Trophoblast cell (in vitro differentiated cells and primary cell): Measurements from ENCODE around the gene PRDM16.

Experiments
- DNase-seq, 2 donors: peaks; one replicate each; pipeline ENCODE4 v3.0.0-alpha.2; 2016
- H2AFZ ChIP-seq: 2 replicates; pipeline ENCODE4 v1.6.1; 2013; ENCODE audit warnings: low read length, moderate library complexity, mild to moderate bottlenecking; ENCODE audit not compliant: insufficient read depth, poor library complexity
- H2AK5ac ChIP-seq: 2 replicates; pipeline ENCODE4 v1.6.1; 2013; ENCODE audit warnings: mild to moderate bottlenecking, low read length
- H2BK120ac ChIP-seq: 2 replicates; pipeline ENCODE4 v1.6.1; 2013; ENCODE audit warnings: low read length, mild to moderate bottlenecking, moderate library complexity; ENCODE audit not compliant: insufficient read depth, poor library complexity
- H2BK12ac ChIP-seq: 2 replicates; pipeline ENCODE4 v1.6.1; 2013; ENCODE audit warnings: mild to moderate bottlenecking, low read length, moderate library complexity
- H2BK5ac ChIP-seq: 2 replicates; pipeline ENCODE4 v1.6.1; 2013; ENCODE audit warnings: low read length, low read depth, moderate library complexity, mild to moderate bottlenecking; ENCODE audit not compliant: poor library complexity
- H3K14ac ChIP-seq: 2 replicates; pipeline ENCODE4 v1.6.1; 2013; ENCODE audit warnings: mild to moderate bottlenecking, low read length
- H3K18ac ChIP-seq: 2 replicates; pipeline ENCODE4 v1.6.1; 2013; ENCODE audit warnings: mild to moderate bottlenecking, low read length
- H3K23ac ChIP-seq: 2 replicates; pipeline ENCODE4 v1.6.1; 2013; ENCODE audit warnings: low read length
- H3K27ac ChIP-seq: 2 replicates; pipeline ENCODE4 v1.5.1; 2013; ENCODE audit warnings: low read depth, mild to moderate bottlenecking, inconsistent platforms, low read length, moderate library complexity
- H3K27me3 ChIP-seq: 2 replicates; pipeline ENCODE4 v1.6.1; 2013; ENCODE audit warnings: inconsistent platforms, mild to moderate bottlenecking, low read length, moderate library complexity; ENCODE audit not compliant: insufficient read depth
- H3K36me3 ChIP-seq, 2 experiments: 1 replicate in 1 of 2; 2 replicates in 1 of 2; pipeline ENCODE4 v1.6.1; 2013; ENCODE audit warnings: low read length in 2 of 2, mild to moderate bottlenecking in 2 of 2, moderate library complexity in 1 of 2; ENCODE audit not compliant: insufficient read depth in 2 of 2, control insufficient read depth in 1 of 2
- H3K4ac ChIP-seq: 2 replicates; pipeline ENCODE4 v1.6.1; 2013; ENCODE audit warnings: low read depth, mild to moderate bottlenecking, low read length, moderate library complexity
- H3K4me1 ChIP-seq, 2 experiments: 1 replicate in 1 of 2; 2 replicates in 1 of 2; pipeline ENCODE4 v1.6.1; 2013; ENCODE audit warnings: low read length in 2 of 2, mild to moderate bottlenecking in 2 of 2, moderate library complexity in 1 of 2; ENCODE audit not compliant: insufficient read depth in 2 of 2, control insufficient read depth in 1 of 2
- H3K4me2 ChIP-seq: 2 replicates; pipeline ENCODE4 v1.6.1; 2013; ENCODE audit warnings: inconsistent platforms, mild to moderate bottlenecking, low read length, moderate library complexity
- H3K4me3 ChIP-seq: 2 replicates; pipeline ENCODE4 v1.5.1; 2013; ENCODE audit warnings: mild to moderate bottlenecking, low read depth, low read length, inconsistent platforms
- H3K79me1 ChIP-seq: one replicate; pipeline ENCODE4 v1.6.1; 2013; ENCODE audit warnings: low read length
- H3K79me2 ChIP-seq: 2 replicates; pipeline ENCODE4 v1.6.1; 2013; ENCODE audit warnings: low read length, mild to moderate bottlenecking; ENCODE audit not compliant: control insufficient read depth, insufficient read depth, poor library complexity
- H3K9ac ChIP-seq: 2 replicates; pipeline ENCODE4 v1.6.1; 2013; ENCODE audit warnings: mild to moderate bottlenecking, low read length
- H3K9me3 ChIP-seq: 2 replicates; pipeline ENCODE4 v1.6.1; 2013; ENCODE audit warnings: low read depth, mild to moderate bottlenecking, control low read depth, inconsistent platforms, low read length; ENCODE audit not compliant: insufficient read depth
- H4K12ac ChIP-seq: 2 replicates; pipeline ENCODE4 v1.6.1; 2013; ENCODE audit warnings: low read depth, mild to moderate bottlenecking, low read length, moderate library complexity
- H4K8ac ChIP-seq: 2 replicates; pipeline ENCODE4 v1.6.1; 2013; ENCODE audit warnings: low read depth, mild to moderate bottlenecking, low read length, moderate library complexity
- H4K91ac ChIP-seq: one replicate; pipeline ENCODE4 v1.6.1; 2013; ENCODE audit warnings: low read depth, mild to moderate bottlenecking, low read length, moderate library complexity
- WGBS: extraction: QIAGEN DNeasy Blood & Tissue Kit; methylation state at CpG from one replicate; pipeline ENCODE4 v1.1.7; 2013; ENCODE audit warnings: missing lambda C conversion rate; ENCODE audit not compliant: insufficient read length, insufficient coverage; ENCODE audit errors: extremely low coverage; 5-methylcytosine and 5-hydroxymethylcytosine counted together

The PRDM16 gene

DNA sequence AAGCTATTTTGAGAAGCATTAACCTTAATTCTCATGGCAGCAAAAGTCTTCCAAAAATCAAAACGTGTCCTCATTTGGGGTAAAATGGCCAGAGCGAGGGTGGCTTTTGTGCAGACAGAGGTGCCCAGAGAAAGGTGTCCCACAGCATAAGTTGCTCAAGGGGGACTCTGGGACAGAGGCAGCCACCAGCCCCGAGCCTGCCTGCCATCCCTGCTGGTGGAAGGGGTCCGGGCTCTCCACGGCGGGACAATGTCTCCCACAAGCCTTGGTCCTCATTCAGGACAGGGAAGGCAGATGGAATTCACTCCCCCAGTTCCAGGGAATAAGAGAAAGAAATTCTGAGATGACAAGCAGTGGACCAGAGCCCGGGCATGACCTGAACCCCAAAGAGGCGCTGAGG, 372.9 kb downstream of the PRDM16 start:
- Histone ChIP-seq H3K9me3 (no peaks in the 10 kb centered on the region), H3K18ac (no peak overlapping the region), H3K9ac (no peak overlapping the region), H3K27ac (no peak overlapping the region), H3K4ac (no peak overlapping the region), H3K36me3 (no peaks in the 10 kb centered on the region), H2BK5ac (no peak overlapping the region), H3K4me1 (no peaks in the 10 kb centered on the region), H3K4me2 (no peak overlapping the region), H3K79me1 (no peaks in the 10 kb centered on the region), H2AK5ac (no peak overlapping the region), H3K27me3 (no peaks in the 10 kb centered on the region), H4K8ac (no peak overlapping the region), H2AFZ (no peak overlapping the region), H3K4me3 (no peak overlapping the region), H4K12ac (no peak overlapping the region), H3K79me2 (no peaks in the 10 kb centered on the region), H4K91ac (no peak overlapping the region), H2BK12ac (no peak overlapping the region), H3K23ac (no peak overlapping the region), H2BK120ac (no peak overlapping the region), H3K14ac (no peak overlapping the region)
- DNase-seq, result no peak
- WGBS, result no CpG with 5 or more reads among the region's 8 CpGs

DNA sequence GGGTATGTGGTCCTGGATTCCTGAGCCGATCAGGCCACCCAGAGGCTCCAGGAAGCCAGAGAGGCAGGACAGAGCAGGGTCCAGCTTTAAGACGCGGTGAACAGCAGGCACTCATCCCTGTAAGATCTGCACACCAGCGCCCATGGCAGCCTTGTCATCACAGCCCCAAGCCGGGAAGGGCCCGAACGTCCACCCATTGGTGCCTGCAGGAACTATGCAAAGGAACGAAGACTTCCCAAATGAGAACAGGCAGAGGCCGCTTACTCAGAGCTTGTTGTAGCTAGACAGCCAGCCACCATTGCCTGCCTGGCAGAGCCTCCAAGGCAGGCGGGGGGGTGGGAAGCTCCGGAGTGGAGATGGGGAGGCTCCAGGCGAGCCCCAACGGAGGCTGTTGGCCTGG, 373.3 kb downstream of the PRDM16 start:
- no peaks in the 10 kb centered on the region for H3K79me1 ChIP-seq
- no peak overlapping the region for H3K23ac ChIP-seq
- no peak overlapping the region for H3K4ac ChIP-seq
- no peaks in the 10 kb centered on the region for H3K9me3 ChIP-seq
- no peak overlapping the region for H3K9ac ChIP-seq
- no peak overlapping the region for H2BK120ac ChIP-seq
- H3K27me3 ChIP-seq, result no peaks in the 10 kb centered on the region
- H3K4me1 ChIP-seq, result no peaks in the 10 kb centered on the region
- no CpG with 5 or more reads among the region's 13 CpGs for WGBS
- H3K36me3 ChIP-seq, result no peaks in the 10 kb centered on the region
- H2BK12ac ChIP-seq, result no peak overlapping the region
- no peak overlapping the region for H3K14ac ChIP-seq
- H3K27ac ChIP-seq, result no peak overlapping the region
- no peaks in the 10 kb centered on the region for H3K79me2 ChIP-seq
- no peak overlapping the region for H3K18ac ChIP-seq
- H2AFZ ChIP-seq, result no peak overlapping the region
- no peak overlapping the region for H4K91ac ChIP-seq
- no peak overlapping the region for H2BK5ac ChIP-seq
- no peak overlapping the region for H4K12ac ChIP-seq
- no peak for DNase-seq
- no peak overlapping the region for H4K8ac ChIP-seq
- H3K4me2 ChIP-seq, result no peak overlapping the region
- H3K4me3 ChIP-seq, result no peak overlapping the region
- H2AK5ac ChIP-seq, result no peak overlapping the region

DNA sequence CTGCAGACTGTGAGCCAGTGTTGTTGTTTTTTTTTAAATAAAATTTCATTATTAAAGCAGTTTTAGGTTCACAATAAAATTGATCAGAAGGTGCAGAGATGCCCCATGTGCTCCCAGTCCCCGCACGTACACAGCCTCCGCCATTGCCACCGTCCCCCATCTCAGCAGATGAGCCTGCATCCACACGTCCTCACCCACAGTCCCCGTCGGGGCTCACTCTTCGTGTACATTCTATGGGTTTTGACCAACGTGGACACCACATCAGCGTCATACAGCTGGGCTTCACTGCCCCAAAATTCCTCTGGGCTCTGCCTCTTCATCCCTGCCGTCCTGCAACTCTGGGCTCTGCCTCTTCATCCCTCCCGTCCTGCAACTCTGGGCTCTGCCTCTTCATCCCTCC, 373.9 kb downstream of the PRDM16 start:
- no peak overlapping the region for H3K27ac ChIP-seq
- no peak overlapping the region for H2BK5ac ChIP-seq
- H3K18ac ChIP-seq, result no peak overlapping the region
- H3K4me1 ChIP-seq, result no peaks in the 10 kb centered on the region
- no peaks in the 10 kb centered on the region for H3K36me3 ChIP-seq
- no peak overlapping the region for H4K12ac ChIP-seq
- WGBS, result no CpG with 5 or more reads among the region's 12 CpGs
- H2AK5ac ChIP-seq, result no peak overlapping the region
- H3K9me3 ChIP-seq, result no peaks in the 10 kb centered on the region
- no peak overlapping the region for H3K4ac ChIP-seq
- no peak overlapping the region for H2BK12ac ChIP-seq
- H2BK120ac ChIP-seq, result no peak overlapping the region
- H3K79me1 ChIP-seq, result no peaks in the 10 kb centered on the region
- H4K8ac ChIP-seq, result no peak overlapping the region
- no peak for DNase-seq
- no peak overlapping the region for H2AFZ ChIP-seq
- no peak overlapping the region for H4K91ac ChIP-seq
- H3K4me3 ChIP-seq, result no peak overlapping the region
- no peaks in the 10 kb centered on the region for H3K27me3 ChIP-seq
- H3K79me2 ChIP-seq, result no peaks in the 10 kb centered on the region
- H3K14ac ChIP-seq, result no peak overlapping the region
- no peak overlapping the region for H3K4me2 ChIP-seq
- no peak overlapping the region for H3K23ac ChIP-seq
- no peak overlapping the region for H3K9ac ChIP-seq

DNA sequence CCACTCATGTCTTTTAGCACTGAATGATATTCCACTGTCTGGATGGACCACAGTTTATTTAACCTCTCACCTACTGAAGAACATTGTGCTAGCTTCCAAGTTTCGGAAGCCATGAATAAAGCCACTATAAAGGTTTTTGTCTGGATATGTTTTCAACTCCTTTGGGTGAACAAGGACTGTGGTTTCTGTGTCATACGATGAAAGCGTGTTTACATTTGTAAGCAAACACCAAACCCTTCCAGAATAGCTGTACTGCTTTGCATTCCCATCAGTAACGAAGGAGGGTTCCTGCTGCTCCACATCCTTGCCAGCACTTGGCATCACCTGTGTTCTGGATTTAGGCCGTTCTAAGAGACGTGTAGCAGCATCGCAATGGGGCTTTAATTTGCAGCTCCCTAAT, 374.8 kb downstream of the PRDM16 start:
- H4K8ac ChIP-seq, result no peak overlapping the region
- no peak overlapping the region for H2BK120ac ChIP-seq
- no peak overlapping the region for H3K18ac ChIP-seq
- no peak overlapping the region for H2BK12ac ChIP-seq
- no peak overlapping the region for H2AK5ac ChIP-seq
- no peak overlapping the region for H3K4me2 ChIP-seq
- H3K27me3 ChIP-seq, result no peaks in the 10 kb centered on the region
- H2BK5ac ChIP-seq, result no peak overlapping the region
- WGBS, result no CpG with 5 or more reads among the region's 7 CpGs
- no peaks in the 10 kb centered on the region for H3K79me1 ChIP-seq
- no peak overlapping the region for H3K4me3 ChIP-seq
- H3K23ac ChIP-seq, result no peak overlapping the region
- H4K91ac ChIP-seq, result no peak overlapping the region
- no peak overlapping the region for H3K27ac ChIP-seq
- no peak overlapping the region for H3K9ac ChIP-seq
- H3K14ac ChIP-seq, result no peak overlapping the region
- H3K4ac ChIP-seq, result no peak overlapping the region
- DNase-seq, result no peak
- H4K12ac ChIP-seq, result no peak overlapping the region
- H3K79me2 ChIP-seq, result no peaks in the 10 kb centered on the region
- no peaks in the 10 kb centered on the region for H3K36me3 ChIP-seq
- no peaks in the 10 kb centered on the region for H3K9me3 ChIP-seq
- H2AFZ ChIP-seq, result no peak overlapping the region
- no peaks in the 10 kb centered on the region for H3K4me1 ChIP-seq
